GM10266 (cell line): ENCODE measurements around the gene EPHB1.
"Not testable (repeated sequence)": the region's sequence is repeated elsewhere in the genome, so short reads cannot be mapped to it uniquely, and the experiment has no call there.

Source experiments
- DNase-seq: peaks from one replicate; pipeline ENCODE4 v3.0.0; 2012; ENCODE audit errors: extremely low spot score
- TF ChIP-seq, protein P1 (sequence below): IDR thresholded peaks from 2 replicates; pipeline ENCODE4 v1.5.1; 2012; ENCODE audit warnings: mild to moderate bottlenecking, low read depth; ENCODE audit not compliant: control insufficient read depth, insufficient read depth; ENCODE audit errors: missing control alignments

EPHB1 gene

DNA sequence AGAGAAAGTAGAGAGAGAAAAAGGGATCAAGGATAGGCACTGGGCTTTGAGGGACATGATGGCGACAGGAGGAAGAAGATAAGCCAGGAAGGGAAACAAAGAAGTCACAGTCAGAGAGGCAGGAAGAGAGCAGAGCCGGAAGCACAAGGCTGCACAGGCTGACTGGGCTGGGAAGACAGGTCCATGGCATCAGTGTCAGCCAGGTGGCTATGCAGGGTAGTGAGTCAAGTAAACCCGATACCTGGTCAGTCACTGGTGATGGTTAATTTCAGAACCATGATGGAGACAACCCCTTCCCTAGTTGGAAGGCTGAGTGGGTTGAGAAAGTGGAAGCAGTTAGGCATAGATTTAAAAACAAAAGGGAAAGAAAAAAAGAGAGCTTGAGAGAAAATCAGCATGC lies 203.8 kb downstream of the EPHB1 start:
- TF ChIP-seq, protein P1, sequence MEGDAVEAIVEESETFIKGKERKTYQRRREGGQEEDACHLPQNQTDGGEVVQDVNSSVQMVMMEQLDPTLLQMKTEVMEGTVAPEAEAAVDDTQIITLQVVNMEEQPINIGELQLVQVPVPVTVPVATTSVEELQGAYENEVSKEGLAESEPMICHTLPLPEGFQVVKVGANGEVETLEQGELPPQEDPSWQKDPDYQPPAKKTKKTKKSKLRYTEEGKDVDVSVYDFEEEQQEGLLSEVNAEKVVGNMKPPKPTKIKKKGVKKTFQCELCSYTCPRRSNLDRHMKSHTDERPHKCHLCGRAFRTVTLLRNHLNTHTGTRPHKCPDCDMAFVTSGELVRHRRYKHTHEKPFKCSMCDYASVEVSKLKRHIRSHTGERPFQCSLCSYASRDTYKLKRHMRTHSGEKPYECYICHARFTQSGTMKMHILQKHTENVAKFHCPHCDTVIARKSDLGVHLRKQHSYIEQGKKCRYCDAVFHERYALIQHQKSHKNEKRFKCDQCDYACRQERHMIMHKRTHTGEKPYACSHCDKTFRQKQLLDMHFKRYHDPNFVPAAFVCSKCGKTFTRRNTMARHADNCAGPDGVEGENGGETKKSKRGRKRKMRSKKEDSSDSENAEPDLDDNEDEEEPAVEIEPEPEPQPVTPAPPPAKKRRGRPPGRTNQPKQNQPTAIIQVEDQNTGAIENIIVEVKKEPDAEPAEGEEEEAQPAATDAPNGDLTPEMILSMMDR = no peak
- no peak for DNase-seq

DNA sequence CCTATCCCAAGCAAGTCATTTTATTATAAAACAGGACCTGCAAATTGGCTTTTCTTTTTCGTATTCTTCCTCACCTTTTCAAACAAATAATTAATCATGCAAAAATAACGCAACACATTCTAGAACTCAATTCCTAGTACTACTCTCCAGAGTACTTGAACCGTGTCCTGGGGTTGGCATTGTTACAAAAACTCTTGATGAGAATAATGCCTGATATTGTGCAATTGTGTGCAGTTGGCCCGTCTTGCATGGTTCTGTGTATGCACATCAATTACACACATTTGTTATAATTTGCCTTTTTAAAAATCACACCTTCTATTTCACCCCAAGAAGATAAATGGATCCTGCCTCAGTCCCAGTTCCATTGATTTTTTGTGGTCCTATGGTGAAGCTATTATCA lies 205.4 kb downstream of the EPHB1 start:
- DNase-seq = no peak
- TF ChIP-seq, protein P1 = no peak

DNA sequence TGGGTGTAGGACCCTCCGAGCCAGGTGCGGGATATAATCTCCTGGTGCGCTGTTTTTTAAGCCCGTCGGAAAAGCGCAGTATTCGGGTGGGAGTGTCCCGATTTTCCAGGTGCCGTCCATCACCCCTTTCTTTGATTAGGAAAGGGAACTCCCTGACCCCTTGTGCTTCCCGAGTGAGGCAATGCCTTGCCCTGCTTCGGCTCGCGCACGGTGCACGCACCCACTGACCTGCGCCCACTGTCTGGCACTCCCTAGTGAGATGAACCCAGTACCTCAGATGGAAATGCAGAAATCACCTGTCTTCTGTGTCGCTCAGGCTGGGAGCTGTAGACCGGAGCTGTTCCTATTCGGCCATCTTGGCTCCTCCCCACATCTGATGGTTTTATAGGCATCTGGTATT lies 210.6 kb downstream of the EPHB1 start:
- not testable (repeated sequence) for DNase-seq

DNA sequence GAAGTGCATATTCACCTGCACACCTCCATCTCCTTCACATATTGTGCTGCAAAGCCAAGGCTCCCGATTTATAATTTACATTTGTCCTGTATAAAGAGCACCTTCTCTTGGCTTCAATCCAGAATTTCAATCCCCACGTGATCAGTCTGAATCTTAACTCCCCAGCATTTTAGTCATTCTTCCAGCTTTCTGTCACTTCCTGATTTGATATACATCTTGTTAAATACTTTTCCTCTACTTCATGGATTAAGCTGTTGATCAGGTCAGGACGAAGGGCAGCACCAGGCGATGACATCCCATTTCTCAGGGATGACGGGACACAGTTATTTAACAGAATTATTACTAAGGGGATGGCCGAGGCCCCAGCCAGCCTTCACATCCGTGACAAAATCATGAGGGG lies 212.5 kb downstream of the EPHB1 start:
- DNase-seq = no peak
- TF ChIP-seq, protein P1 = no peak

DNA sequence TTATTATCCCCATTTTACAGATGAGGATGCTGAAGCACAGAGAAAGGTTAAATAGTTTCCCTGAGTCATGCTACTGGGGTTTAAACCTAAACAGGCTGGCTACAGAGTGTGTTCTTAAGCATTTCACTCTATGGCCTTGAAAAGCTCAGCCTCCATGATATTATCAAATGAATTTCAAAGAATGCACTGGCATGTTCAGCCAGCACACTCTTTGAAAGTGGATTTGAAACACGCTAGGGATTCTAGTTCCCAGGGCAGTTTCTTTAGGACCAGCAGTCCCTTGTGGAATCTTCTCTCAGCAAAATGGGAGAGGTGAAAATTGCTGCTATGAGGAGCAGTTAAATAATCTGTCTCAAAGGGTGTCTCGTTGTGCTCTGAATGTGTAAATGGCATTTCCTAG lies 213.3 kb downstream of the EPHB1 start:
- DNase-seq = no peak
- TF ChIP-seq, protein P1 = no peak

DNA sequence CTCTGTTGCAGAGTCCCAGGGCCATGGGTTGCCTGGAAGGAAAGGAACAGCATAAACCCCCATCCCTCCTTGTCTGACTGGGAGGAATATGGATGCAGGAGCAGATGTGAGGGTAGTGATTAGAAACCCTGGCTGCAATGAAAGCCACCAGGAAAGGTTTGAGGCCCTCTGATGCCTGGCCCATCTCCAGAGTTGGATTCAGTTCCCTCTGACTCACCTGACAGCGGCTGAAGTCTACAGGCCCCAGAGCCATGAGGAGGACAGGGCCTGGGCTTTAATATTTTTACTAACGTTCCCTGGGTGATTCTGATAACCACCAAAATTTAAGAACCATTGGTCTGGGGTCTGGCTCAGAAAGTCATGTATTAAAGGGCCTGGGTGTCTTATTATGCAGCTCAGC lies 214.0 kb downstream of the EPHB1 start:
- DNase-seq = no peak
- TF ChIP-seq, protein P1 = no peak

DNA sequence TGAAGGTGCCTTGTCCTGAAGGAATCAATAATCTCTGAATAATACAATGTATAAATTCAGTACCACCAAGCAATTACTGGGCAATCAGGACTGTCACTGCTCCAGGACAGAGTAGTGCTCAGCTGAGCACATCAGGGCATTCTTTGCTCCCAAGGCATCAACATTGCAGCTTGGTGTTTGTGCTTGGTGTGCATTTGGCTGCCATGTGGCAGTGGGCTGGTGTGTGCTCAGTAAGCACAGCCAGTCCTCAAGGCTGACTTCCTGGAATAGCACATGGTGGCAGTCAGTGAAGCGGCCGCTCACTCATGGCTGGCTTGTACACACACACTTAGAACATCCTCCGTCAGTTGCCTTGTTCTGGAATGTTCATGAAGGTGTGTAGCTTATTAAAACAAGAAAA lies 217.0 kb downstream of the EPHB1 start:
- TF ChIP-seq, protein P1 = no peak
- no peak for DNase-seq

DNA sequence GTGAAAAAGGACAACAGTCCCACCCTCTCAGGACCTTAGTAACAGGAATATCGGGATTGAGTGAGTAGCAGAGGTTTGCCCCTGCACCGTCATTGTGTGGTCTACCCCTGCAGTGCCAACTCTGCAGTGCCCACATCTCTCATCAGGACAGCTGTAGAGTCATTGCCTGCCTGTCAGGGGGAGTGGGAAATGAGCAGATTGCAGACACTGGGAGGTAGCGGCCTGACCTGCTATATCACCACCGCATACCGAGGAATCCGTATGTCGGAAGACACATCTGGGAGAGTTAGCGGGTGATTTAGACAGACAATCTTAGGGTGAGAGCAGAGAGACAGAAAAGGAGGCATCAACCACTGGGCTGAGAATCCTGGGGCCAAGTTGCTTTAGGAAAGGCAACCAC lies 218.1 kb downstream of the EPHB1 start:
- DNase-seq = no peak
- TF ChIP-seq, protein P1 = no peak
